NCI-H1436 (cell line): ENCODE data around the gene CRYBG3.
"Not testable (repeated sequence)": the region's sequence is repeated elsewhere in the genome, so short reads cannot be mapped to it uniquely, and the experiment has no call there.

Experiments
- DNase-seq: peaks from one replicate; lab custom pipeline; 2025; lab: John Stamatoyannopoulos, UW

The CRYBG3 gene

DNA sequence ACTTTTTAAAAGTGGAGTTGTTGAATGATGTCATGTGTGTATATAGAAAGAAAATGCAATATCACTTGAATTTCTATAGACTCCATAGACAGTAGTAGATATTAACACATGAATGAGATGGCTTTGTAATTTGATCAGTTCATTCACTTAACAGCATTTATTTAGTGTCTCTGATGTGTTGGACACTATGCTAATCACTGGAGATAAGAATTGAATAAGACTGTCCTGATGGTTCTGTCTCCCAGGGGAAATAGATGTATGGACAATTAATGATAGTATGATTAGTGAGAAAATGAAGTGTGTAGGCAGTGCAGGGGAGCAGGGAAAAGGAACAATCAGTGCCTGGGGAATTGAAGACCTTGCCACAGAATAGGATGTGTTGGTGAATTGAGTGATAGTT is 77.5 kb downstream of the CRYBG3 start:
- DNase-seq: no peak

DNA sequence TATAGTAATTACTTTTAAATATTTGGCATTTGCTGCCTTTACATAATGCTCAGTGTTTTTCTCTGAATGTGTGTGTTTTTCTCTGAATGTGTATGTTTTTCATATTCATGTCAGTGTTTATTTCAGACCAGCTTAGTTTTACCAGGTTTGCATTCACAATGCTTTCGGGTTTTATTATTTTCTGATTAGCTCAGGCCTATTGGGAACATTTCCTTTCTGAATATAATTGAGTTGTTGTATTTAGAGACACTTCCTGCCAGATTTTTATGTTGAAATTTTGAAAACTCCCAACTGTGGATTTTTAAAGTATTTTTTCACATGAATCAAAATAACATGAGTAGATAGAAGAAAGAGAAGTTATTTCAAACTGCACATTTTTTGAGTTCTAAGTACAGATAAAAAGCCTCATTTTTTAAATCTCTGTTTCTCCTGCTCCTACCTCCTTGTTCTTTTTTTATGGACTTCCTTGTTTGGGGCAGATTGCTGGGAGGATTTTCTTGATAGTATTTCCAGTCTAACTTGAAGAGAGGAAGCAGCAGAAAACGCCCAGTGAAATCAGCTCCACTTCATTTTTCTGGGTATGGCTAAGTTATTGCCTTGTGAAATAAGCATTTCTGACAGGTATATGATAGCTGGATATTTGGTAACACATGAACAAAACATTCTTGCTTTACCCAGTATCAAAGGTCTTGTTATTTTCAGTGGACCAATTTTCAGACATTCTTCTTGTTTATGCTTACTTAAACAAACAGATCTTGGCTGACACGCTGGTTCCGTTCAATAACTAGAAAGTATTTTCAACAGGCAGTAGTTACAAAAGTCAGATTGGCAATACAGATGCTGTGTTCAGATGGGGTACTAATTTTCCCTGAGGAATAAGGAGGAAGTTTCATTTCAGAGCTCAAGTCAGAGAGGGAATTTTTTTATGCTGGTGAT is 79.8 kb downstream of the CRYBG3 start:
- no peak for DNase-seq

DNA sequence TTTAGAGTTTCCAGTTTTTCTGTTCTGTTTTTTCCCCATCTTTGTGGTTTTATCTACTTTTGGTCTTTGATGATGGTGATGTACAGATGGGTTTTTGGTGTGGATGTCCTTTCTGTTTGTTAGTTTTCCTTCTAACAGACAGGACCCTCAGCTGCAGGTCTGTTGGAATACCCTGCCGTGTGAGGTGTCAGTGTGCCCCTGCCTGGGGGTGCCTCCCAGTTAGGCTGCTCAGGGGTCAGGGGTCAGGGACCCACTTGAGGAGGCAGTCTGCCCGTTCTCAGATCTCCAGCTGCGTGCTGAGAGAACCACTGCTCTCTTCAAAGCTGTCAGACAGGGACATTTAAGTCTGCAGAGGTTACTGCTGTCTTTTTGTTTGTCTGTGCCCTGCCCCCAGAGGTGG is 88.0 kb downstream of the CRYBG3 start:
- DNase-seq: not testable (repeated sequence)

DNA sequence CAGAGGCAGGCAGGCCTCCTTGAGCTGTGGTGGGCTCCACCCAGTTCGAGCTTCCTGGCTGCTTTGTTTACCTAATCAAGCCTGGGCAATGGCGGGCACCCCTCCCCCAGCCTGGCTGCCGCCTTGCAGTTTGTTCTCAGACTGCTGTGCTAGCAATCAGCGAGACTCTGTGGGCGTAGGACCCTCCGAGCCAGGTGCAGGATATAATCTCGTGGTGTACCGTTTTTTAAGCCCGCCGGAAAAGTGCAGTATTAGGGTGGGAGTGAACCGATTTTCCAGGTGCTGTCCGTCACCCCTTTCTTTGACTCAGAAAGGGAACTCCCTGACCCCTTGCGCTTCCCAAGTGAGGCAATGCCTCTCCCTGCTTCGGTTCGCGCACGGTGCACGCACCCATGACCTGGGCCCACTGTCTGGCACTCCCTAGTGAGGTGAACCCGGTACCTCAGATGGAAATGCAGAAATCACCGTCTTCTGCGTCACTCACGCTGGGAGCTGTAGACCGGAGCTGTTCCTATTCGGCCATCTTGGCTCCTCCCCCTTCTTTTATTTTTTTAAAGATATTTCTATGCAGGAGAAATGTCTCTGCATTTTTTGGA is 88.5 kb downstream of the CRYBG3 start:
- DNase-seq: not testable (repeated sequence)

DNA sequence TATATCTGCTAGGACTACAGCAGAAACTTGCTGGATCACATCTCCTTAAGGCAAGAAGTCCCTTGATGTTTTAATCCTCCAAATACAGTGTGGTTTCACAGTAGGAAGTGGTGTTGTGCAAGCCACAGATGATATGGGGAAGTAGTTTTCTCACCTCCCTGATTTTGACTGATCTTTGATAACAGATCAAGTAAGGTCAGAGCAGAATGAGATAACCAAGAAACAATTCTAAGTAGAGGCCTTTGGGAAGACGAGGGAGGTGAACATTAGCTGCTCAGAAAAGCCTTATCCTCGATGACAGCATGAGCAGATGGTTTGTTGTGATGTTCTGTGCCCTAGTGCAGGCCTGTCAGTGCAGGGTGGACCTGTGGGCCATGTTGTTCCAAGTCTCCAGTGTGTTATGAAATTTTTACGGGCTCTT is 89.1 kb downstream of the CRYBG3 start:
- no peak for DNase-seq

DNA sequence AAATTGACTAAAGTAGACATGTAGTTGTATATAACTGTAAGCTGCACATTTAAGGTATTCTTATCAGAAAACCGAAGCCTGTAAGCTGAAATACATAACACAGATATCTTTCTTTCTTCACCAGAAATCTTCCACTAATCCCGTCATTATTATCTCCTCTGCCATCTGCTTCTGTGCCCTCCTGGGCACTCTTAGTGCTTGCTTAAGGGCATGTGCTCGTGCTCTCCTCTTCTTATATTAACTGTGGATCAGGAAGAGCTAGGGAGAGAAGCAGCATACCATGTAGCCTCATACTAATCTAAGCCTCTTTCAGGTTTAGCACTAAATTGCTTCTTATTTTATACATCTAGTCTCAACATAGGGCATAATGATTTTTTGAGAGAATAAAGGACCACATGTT is 89.6 kb downstream of the CRYBG3 start:
- no peak for DNase-seq

DNA sequence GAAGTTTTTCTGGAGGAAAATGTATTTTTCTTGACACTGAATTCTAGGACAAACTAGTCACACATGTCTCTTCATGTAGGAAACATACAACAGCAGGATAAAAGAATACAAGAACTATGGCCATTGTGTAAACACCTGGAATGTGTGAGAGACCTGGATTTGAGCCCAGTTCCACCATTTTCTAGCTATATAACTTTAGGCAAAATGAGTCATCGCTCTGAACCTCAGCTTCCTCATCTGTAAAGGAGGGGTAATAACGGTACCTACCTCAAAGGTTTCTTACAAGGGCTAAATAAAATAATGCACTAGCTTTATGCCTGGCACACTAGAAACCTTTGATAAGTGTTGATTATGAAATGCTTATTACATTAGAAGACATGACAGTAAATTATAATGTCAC is 92.6 kb downstream of the CRYBG3 start:
- no peak for DNase-seq

DNA sequence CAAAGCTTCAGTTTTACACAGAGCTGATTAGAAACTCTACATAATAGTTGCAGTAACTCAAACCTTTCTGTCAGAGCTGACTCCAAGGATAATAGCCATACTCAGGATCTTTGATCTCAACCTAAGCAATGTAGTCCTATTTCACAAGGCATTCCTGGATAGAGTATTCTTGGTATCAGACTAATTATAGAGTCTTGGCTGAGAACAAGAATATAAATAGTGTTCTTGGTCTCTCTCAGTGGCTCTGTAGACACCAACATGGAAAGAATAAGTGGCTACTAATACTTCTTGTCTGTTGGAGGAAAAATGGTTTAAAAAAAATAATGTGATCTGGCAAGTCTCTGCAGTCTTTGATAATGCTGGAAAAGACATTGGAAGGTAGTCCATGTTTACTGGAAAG is 94.8 kb downstream of the CRYBG3 start:
- no peak for DNase-seq

DNA sequence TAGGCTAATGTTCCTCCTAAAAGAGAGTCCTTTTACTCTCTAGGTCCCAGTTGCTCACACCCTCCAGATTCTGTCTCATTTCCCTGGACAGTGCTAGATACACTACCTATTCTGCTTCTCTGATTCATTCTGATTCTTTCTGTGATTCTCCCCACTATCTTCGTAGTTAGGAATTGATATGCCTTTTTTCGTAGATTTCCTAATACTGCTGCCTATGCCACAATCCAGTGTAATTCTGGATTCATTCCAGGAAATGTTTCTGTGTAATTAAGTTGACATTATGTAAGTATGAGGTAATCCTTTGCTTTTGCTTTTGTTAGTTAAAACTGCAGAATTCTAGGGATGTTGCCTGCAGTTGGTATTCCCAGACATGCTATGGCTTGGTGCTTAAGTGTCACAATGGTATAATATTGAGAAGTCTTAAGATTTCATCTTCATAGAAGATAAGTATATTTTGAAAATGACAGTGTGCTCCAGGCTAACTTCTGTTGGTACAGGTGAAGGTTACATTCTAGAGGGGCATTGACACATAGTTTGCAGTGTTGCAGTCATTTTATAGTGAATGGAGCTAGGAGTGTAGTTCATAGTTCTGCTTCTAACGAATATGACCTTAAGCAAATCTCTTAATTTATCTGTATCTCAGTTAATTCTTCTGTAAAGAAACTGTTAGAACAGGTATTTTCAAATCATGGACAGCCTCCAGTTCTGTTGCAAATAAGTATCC is 96.2 kb downstream of the CRYBG3 start:
- no peak for DNase-seq

DNA sequence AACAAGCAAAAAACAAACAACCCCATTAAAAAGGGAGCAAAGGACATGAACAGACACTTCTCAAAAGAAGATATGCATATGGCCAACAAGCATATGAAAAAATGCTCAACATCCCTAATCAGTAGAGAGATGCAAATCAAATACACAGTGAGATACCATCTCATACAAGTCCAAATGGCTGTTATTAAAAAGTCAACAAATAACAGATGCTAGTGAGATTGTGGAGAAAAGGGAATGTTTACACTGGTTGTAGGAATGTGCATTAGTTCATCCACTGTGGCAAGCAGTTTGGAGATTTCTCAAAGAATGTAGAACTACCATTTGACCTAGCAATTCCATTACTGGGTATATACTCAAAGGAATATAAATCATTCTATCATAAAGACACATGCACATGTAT is 105.9 kb downstream of the CRYBG3 start:
- no peak for DNase-seq

DNA sequence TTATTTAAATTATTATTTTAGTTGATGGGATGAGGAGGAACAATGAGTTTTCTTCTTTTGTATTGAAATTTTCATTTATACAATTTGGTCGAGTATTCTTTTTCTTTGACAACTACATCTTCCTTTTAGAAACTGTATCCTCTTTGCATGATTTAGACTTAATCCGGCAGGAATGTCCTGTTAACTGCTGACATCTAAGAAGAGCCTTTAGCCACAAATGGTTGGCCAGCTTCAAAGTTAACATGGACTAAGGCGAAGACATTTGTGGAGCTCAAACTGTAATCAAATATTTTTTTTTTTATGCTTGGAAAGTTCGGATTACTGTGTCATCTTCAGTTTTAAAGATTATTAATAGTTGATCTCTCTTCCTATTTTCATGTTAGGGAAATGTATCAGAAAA is 107.2 kb downstream of the CRYBG3 start:
- no peak for DNase-seq

DNA sequence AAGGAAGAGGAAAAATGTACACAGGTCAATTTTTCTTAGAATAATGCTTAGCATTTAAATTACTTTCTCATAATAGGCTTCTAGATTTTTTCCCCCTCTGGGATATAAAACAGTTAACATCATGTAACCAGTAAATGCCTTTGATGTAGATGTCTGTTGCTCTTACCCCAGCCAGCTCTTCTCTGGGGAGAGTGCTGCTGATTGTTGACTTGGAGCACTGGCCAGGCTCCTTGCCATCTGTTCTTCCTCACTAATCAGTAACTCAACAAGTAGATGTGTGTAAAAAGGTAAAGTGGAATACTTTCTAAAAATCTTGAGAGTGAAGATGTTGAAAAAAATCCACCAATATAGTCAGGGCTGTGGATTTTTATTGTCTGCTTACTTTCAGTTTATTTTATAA is 108.2 kb downstream of the CRYBG3 start:
- no peak for DNase-seq

DNA sequence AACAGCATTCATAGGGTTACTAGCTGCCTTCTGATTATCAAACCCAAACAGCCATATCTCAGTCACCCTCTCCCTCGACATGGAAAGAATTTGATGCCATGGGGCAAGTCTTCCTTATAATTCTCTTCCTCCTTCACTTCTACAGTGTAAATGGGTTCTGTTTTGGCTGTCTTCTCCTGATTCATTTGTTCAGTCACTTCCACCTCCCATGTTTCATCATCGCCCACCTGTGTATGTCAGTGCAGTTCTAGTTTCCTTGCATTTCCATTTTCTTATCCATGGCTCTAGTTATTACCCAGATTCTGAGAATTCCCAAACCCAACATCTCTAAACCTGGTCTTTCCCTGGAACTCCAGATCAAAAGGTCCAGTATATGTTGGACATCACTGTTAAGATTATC is 109.4 kb downstream of the CRYBG3 start:
- no peak for DNase-seq

DNA sequence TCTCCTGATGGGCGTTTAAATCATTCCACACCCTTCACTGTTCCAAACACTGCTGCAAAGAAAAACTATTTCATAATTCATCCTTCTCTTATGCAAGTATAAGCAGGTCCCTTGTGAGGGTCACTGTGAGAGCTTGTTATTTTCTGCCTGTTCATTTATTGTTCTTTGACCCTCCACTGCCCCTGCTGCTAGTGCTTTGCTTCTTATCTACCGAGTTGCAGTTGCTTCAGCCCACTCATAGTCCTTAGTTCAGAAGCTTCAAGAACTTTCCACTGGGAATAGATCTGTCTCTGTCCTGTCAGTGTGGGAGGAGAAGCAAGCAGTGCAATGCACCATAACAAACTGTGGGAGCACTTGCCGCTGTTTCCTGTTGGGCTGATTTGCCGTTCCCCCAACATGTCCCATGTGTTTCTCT is 110.6 kb downstream of the CRYBG3 start:
- DNase-seq: no peak

DNA sequence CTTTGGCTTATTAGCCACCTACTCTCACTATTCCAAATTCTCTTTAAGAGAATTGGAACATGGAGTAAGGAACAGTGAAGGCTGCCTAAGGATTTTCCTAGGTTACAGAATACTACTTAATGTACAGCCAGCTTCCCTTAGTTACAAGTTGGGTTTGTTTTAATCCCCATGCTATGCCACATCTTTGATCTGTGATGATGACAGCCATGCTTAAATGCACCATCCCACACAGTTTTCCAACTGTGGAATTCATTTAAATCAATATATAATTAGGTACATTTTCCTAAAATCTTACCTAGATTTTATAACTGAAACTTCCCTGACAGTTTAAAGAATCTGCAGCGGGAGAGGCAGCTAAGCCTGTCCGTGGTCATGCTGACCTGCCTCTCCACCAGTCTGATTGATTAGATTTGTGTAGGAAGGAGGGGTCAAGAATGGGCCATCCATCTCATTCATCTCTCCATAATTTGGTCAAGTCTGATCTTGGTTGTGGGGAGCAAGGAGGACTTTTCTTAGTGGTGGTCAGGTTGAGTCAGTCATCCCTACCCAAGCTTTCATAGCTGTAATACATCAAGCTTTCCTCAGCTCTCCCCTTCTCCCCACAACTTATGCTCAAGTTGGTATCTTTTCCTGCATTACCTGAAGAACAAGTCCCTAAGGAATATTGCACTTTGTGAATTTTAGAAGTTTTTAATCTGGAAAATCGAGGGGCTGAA is 113.3 kb downstream of the CRYBG3 start:
- DNase-seq: no peak

DNA sequence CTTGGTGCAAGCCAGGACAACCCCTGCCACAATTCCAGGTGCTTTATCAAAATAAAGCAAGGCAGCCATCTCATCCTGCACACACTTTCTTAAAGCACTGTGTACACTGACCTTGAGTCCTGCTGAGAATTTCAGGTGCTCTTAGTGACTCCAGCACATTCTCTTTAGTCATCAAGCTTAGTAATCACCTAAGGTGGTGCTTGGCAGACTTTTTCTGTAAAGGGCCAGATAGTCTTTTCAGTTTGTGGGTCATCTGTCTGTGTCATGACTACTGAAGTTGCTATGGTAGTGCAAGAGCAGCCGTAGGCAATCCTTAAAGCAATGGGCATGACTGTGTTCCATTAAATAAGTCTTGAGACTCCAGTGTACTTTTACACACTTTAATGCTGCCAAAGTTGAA is 114.0 kb downstream of the CRYBG3 start:
- no peak for DNase-seq

DNA sequence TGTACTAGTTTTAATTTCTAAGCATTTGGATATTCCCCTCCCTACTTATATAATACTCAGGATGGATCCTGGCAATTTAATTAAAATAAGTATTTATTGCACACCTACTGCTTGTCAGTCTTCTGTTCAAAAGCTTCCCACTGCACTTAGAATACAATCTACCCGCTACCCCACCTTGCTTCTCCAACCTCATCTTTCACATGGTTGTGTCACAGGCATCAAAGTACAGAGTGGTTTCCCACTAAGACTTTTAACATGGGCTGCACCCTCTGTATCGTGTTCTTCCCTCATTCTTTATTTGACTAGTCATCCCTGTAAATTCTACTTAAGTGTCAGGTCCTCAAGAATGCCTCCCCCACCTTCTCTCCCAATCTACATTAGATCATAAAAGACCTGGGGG is 115.4 kb downstream of the CRYBG3 start:
- DNase-seq: no peak

DNA sequence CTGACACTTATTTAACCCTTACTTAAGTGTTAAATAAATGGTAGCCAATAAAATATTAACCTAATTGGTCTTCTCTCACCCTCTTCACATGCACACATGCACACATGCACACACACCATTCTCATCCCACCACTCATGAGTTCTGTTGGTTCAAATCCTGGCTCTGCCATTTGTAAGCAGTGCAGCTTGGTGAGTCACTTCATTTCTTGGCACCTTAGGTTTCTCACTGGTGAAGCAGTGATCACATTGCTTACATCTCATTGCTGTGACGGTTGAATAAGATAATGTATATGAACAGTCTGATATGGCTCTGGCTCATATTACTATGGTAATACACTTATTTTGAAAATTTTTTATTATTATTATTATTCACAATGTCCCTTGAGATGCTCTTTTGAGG is 116.6 kb downstream of the CRYBG3 start:
- DNase-seq: no peak

DNA sequence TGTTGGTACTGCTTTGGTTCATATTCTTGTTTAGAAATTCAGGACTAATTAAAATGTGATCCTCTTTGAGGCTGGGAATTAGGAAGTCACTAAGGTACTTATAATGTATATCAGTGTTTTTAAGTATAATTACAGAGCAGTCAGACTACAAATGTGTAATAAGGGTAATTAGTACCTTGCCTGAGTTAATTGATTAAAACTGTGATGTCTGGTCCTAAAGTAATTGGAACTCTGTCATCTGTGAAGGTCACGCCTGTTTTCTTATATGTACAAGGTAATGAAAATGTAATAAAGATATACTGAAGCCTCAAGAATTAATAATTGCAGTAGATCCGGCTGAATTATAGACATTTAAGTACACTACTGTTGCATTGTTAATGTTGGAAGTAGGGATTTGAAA is 117.6 kb downstream of the CRYBG3 start:
- DNase-seq: no peak

DNA sequence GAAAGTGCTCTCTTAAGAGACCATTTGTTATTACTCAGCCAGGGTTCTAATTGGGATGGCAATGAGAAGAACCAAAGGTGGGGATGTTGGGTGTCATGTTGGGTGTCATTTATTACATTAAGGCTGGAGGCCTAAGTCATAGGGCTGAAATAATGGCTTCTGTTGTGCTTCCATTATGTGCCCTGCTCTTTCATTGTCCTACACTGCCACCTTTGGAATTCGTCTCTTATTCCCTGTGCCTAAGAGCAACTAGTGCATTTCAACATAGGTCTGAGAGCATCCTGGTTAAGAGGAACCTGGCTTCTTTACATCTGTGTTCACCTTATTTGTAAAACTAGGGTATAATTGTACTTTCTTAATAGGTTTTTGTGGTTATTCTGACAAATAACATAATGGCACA is 118.2 kb downstream of the CRYBG3 start:
- DNase-seq: peak; percentile 30

DNA sequence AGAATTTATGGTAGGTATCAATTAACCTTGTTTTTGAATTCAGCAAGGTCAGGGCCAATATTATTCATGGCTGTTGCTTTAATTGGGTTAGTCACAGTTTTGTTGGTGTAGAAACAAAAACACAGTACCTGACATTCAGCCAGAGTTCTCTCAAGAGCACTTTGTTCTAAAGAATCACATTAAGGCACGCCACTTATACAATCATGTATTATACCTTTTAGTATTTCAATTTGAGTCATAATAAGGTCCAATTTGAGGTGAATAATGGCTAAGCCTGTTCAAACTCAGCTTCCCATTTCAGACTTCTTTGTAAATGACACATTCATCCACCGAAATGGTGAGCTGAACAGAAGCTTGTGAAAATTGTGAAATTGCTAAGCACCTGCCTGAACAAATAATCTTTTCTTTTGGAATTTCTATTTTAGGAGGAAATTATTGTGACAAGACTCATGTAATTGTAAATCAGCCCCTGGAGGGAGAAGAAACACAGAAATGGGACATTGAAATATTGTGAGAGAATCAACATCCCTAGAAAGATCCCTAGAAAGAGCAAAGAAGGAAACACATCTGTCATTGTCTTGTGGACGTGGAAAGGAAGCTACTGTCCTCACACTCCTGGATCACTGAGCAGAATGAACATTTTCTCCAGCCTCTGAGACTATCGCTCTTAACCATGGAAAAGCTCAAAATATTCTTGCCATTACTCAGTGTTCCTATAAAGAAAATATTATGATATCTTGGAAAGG is 121.2 kb downstream of the CRYBG3 start:
- peak; percentile 95 for DNase-seq
